Islet precursor cell (in vitro differentiated cells): ENCODE results near the gene DLG4.
"Not testable (repeated sequence)": the region's sequence is repeated elsewhere in the genome, so short reads cannot be mapped to it uniquely, and the experiment has no call there.

Experiments used
- DNase-seq: peaks from one replicate; pipeline ENCODE4 v3.0.0-alpha.2; 2018

The DLG4 gene

DNA sequence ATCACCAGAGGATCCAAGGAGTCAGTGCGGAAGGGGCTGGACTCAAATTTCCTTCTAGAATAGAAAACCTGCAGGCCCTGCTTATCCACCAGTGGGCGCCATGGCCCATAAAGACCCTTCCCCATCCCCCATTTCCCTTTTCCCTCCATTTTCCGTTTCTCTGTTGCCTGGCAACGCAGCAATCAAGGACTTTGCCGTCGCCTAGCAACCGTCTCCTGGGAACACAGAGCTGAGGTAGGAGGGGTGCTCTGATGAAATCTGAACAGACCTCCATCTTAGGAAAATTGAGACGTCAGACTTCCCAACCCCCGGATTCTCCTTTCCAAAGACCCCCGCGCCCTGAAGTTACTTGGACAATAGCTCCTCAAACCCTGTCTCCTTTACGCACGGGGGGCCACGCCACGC, 5.7 kb downstream of the DLG4 start:
- DNase-seq: peak; percentile 97

DNA sequence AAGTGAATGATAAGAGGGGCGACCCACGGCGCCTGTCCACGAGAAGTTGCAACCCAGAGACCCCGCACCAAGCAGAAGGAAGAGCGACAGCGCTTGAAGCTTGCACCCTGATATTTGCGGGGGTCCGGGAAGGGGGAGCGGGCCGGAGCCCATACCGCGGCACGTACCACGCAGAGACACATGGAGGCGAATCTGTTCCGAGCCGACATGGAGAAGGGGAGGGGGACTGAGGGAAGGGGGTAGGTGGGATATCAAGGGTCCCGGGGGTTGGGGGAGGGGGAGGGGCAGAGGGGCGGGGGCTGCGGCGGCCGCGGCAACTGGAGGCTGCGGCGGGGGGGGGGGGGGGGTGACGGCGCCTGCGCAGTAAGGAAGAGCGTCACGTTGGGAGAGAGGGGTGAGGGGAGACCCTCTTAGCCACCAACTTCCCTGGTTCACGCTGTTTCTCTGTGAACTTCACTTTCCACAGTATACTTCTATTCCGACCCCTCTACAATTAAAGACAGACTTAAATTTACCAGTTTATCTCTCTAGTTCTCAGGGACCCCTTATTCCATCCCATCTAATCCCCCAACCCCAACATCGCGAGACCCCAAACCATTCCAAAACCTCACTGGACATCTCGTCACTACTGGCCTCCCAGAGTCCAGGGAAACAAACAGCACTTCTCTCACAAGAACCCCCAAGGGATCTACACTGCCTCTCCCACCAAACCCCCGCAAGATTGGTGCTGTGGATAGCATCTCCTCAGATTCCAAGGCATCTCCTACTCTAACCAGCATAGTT, 8.0 kb downstream of the DLG4 start:
- DNase-seq: no peak

DNA sequence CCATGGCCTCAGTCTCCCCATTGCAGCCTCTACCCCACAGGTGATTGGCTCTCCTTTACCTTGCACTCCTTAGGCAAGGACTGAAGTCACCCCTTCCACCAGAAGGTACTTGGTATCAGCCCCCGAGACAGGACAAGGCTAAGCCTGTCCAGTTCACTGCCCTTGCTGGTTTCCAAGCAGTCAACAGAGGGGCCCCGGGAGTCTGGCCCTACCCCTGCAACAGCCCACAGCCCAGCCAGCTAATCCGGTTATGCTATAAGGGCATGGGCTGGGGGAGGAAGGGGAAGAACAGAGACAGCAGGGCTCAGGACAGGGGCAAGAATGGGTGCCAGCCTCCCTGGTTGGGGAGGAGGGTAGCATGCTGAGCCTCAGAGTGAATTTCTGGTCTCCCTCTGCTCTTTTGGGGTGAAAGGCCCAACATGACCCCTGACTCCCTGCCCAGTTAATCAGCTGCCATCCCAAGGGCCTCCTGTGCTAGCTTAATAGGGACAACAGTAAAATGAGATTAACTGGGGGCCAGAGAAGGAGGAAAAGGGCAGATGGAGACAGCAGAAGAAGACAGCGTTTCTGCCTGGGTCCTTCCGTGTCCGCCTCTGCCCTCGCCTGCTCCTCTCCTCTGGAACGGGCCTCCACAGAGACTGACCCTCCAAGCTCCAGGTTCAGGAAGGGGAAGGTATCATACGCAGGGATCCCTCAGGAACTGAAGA, 10.7 kb downstream of the DLG4 start:
- DNase-seq: no peak

DNA sequence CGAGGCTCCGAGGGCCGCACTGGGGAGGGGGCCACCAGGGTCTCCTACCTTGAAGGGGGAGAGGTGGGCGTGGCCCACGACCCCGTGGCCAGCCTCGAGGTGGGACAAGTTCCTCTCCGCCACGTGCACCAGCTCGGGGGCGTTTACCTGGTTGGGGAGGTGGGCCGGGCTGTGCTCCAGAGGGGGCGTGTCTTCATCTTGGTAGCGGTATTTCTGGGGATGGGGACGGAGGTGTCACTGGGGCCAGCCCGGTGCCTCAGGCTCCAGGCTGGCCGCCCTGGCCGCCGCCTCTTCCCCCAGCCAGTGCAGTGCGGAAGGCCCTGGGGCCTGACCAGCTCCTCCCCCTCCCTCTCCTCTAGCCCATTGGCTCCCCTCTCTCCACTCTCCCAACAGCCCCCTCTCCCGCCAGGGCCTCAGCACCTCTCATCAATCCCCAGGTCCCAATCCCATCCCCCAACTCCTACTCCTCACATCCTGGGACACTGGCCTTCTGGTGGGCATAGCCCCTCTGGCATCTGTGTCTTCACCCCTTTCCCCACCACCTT, 11.5 kb downstream of the DLG4 start:
- no peak for DNase-seq

DNA sequence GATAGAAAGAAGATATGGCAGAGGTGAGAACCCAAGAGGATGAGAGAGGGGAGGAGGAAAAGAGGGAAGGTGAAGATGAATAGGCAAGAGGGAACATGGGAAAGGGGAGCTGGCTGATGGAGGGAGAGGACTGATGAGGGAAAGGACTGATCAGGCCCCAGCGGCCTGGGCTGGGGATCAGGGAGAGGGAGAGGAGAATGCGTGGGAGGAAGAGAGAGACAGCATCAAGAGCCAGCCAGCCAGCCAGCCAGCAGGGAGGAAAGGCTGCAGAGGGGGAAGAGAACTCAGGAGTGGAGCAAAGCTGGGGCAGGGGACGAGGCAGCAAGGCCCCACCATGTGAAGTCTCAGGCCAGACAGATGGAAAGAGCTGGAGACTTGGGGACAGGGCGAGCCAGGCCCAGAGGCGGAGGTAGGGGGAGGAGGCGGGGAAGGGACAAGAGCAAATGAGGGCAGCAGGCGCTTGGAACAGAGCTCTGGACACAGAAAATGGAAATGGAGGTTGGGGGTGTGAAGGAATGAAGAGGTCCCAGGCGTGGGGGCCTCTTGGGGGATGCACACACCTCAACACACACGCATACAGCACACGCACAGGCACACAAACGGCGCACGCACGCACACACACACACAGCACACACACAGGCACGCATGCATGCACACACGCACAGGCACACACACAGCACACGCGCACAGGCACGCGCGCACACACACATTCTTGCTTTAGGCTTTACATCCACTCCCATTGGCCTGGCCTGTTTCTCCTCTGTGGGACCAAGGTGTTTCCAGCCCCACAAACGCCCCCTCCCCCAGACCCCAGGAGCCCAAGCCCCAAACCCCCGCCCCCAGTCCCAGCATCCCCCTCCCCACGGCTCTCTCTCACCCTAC, 12.3 kb downstream of the DLG4 start:
- DNase-seq: no peak

DNA sequence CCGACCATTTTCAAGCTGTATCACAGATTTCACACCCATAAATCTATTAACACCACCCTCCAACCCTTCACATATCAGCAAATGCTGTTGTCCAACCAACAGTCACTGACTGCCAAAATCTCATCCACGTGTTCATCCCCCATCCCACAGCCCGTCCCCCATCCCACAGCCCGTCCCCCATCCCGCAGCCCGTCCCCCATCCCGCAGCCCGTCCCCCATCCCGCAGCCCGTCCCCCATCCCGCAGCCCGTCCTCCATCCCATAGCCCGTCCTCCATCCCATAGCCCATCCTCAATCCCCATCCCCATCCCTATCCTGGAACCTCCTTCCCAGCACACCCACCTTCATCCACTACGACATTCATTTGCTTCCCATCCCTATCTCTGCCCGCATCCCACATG, 14.1 kb downstream of the DLG4 start:
- DNase-seq: no peak

DNA sequence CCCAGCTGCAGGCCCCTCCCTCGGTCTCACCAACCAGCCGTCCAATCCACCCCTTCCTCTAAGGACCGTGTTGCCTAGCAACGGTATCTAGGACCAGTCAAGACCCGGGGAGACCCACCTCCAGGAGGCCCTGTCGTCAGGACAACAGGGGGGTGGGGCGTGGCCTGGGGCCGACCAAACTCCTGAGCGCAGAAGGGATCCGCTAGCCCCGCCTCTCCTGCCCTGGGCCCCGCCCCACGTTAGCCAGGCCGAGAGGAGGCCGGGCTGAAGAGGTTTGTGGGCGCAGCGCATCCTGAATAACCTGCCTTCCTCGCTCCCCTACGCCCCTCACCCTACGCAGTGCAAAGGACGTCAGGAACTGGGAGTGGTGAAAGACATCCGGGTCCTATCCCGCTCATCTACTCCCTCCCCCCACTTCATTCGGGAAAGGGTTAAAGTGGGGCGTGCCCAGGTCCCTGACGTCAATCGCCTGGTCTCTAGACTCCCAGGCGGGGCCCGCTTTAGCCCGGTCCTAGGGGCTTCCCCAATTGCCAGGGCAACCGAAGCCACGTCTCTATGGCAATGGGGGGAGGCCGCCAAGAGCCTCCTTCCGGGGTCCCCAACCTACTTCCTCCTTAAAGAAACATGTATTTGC, 14.7 kb downstream of the DLG4 start:
- DNase-seq: peak; percentile 97

DNA sequence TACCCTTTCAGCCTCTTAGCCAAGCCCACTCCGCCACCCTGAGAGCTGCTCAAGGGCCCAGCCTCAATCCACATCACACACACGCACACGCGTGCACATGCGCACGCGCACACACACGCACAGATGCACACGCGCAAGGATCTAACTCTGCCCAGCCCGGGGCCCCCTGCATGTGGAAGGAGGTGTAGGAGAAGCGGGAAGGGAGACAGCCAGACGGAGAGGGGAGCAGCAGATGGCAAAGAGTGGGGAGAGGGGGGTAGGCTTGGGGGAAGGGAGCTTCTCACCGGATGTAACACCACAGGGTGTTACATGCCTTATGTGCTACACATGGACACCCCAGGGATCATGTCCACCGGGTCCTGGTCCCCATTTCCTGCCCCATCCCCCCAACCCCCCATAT, 15.3 kb downstream of the DLG4 start:
- DNase-seq: no peak

DNA sequence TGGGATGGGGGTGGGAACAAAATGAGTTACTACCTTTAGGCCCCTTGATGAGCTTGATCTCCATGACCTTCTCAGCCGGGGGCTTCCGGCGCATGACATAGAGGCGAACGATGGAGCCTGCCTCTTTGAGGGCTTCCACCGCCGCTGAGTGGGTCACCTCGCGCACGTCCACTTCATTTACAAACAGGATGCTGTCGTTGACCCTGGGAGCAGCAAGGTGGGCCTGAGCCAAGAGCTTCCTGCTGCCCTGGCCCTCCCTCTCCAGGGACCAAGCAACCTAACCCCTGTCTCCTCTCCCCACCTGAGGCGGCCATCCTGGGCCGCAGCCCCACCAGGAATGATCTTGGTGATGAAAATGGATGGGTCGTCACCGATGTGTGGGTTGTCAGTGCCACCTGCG, 16.2 kb downstream of the DLG4 start:
- no peak for DNase-seq

DNA sequence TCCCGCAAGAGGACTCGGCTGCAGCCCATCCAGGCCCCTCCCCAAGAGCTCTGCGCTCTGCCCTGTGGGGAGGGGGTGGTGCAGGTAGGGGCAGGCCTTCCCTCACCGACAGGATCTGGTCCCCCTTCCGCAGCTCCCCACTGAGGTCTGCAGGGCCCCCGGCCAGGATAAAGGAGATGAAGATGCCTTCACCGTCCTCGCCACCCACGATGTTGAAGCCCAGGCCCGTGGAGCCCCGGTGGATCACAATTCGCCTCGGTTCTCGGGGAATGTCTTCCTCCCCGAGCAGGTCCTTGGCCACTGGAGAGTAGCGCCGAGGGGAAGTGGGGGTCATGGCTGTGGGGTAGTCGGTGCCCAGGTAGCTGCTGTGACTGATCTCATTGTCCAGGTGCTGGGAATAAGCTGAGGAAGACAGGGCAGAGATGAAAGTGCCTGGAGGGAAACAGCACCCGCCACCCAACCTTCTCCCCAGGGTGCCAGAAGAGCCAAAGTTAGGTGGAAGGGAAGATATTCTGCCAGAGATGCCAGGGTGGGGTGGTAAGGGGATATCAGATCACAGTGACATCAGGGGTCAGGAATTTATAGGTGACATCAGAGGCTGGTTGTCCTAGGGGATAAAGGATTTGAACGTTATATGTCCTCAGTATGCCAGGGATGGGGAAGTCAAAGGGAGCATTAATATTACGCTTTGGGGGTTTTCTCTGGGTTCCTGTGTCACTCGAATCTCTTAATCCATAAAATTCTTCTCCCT, 22.8 kb downstream of the DLG4 start:
- DNase-seq: no peak

DNA sequence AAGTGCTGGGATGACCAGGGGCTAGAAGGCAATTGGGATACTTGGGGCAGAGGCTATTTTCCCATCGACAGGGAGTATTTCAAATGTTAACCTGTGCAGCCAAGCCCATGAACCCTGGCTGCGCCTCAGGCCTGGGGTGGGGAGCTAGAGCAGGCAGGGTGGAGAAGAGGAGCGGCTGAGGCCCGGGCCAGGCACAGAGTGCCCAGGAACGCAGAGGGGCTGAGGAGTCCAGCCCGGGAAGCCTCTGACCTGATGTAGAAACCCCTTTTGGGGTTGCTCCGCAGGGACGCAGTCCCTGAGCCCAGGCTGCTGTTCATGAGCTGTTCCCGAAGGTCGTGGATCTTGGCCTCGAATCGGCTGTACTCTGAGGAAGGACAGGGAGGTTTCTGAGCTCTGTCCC, 23.7 kb downstream of the DLG4 start:
- no peak for DNase-seq

DNA sequence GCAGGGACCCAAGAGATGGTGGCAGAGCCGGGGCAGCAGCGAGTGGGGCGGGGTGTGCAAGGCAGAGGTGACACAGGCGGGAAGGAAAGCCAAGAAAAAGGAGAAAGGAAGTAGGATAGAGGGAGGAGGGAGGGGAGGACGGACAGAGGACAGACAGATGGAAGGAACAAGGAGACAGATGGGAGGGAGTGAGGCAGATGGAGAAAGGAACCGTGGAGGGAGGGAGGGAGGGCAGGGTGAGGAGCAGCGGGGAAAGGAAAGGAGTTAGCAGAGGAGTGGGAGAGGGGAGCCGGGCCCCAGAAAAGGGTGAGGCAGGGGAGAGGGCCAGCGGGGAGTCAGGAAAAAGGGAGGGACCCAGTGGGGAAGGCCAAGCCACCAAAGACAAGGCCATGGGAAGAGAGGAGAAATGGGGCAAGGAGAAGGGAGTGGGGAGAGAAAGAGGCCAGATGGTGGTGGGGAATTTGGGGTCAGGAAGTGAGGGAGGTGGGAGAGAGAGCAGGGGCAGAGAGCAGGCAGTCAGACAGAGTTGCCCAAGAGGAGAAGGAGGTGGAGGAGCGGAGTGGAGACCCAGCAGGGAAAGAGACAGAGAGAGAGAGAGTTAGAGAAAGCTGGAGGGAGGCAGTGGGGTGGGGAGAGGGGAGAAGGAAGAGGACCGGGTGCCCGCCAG, 27.2 kb downstream of the DLG4 start:
- DNase-seq: no peak

DNA sequence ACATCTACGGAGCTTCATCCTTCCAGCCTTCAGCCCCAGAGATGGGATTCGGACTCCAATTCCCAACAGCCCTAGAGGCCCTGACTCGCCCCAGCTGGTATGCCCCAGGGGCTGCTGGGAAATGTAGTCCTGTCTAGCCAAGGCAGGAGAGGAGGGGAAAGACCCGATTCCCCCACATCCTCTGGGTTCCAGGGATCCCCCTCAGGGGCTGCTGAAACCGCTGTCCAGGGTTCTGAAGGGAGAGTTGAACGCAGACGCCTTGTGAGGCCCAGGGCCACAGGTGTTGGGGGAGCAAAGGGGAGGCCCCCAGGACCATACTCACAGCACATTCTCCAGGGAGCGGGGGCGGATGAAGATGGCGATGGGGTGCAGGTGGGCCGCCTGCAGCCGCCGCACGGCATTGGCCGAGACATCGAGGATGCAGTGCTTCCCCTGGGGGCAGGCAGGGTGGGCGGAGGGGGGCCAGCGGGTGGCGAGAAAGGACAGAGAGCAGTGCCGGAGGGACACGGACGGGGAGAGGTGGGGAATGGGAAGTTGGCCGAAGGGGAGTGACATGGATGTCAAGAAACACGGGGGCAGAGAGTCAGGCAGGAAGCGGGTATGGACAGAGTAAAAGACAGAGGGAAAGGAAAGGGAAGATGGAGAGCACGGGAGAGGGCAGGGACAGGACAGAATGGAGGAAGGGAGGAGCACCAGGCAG, 27.9 kb downstream of the DLG4 start:
- peak; percentile 87 for DNase-seq

DNA sequence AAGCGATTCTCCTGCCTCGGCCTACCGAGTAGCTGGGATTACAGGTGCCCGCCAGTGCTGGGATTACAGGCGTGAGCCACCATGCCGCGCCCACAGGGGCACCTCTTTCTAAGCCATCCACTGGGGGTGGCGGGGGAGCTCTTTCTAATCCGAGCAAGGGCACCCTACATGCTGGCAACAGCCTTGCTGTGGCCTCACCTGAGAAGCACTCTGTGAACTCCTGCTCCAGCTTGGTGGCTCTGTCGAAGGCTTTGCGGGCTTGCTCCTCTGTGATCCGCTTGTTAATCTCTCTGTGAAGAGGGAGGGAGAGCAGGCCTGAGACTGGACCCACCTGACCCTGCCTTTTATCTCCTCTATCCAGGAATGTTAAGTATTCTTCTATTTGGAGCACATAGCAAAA, 28.6 kb downstream of the DLG4 start:
- DNase-seq: no peak

DNA sequence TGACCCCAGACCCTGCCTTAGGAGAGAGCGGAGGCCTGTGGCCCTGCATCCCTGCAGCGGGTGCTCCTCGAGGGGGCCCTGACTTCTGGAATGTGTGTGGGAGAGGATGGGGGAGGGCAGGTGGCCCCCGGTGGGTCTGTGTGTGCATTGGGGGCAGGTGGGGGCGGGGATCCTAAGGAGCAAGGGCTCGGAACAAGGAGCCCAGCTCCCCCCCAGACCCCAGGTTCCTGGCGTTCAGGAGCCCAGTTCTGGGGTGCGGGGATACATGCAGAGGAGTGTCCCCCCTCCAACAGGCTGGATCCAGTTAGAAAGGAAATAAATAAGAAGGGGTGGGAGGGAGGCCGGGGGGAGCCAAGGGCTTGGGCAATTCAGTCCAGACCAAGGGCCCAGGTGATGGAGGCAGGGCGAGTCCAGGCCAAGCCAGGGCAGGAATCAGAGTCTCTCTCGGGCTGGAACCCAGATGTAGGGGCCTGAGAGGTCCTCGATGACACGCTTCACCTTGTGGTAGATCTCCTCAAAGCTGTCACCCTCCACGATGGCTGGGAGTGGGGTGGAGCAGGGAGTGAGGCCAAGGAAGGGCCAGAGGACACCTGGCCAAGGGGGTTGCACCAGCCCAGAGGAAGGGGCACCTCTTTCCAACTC, 29.2 kb downstream of the DLG4 start:
- DNase-seq: no peak

DNA sequence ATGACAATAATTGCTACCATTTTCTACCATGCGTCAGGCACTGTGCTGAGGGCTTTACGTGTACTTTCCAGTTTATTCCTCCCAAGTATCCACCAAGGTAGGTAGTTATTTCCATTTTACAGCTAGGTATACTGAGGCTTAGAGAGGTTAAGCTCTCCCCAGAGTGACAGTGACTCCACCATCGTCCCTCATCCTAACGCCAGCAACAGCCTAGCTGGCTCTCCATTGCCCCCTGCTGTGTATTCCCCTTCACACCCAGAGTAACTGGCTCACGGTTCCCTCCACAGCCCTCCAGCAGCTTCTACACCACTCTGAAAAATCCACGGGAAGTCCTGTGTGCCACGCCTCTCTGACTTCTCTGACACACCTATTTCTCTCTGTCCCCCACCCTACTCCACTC, 33.4 kb downstream of the DLG4 start:
- no peak for DNase-seq

DNA sequence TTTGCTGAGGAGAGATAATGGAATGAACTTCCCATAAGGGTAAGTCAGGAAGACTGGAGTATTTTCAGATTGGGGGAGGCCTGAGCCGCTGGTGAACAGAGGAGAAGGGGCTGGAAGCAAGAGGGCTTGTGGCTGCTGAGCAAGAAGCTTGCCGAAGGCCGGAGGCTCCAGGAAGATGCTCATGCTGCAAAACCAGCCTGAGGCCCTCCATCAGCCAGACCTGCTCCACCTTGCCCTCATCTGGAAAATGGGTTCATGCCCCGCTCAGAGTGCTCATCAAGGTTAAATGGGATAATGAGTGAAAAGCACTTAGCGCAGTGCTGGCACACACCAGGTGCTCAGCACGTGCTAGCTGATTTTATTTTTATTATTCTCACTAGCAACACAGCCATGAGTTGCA, 35.0 kb downstream of the DLG4 start:
- DNase-seq: no peak

DNA sequence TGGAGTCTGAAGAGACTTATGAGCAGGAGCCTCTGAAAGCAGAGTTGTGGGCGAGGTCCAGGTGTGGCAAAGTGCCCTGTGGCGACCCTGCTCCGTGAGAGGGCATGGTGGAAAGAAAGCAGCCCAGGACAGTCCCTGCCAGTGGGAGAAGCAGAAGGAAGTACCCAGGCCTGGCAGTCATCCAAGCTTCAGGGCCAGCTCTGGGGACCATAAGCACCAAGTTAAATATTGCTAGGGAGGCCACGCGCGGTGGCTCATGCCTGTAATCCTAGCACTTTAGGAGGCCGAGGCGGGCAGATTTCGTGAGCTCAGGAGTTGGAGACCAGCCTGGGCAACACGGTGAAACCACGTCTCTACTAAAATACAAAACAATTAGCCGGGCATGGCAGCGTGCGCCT, 35.5 kb downstream of the DLG4 start:
- no peak for DNase-seq

DNA sequence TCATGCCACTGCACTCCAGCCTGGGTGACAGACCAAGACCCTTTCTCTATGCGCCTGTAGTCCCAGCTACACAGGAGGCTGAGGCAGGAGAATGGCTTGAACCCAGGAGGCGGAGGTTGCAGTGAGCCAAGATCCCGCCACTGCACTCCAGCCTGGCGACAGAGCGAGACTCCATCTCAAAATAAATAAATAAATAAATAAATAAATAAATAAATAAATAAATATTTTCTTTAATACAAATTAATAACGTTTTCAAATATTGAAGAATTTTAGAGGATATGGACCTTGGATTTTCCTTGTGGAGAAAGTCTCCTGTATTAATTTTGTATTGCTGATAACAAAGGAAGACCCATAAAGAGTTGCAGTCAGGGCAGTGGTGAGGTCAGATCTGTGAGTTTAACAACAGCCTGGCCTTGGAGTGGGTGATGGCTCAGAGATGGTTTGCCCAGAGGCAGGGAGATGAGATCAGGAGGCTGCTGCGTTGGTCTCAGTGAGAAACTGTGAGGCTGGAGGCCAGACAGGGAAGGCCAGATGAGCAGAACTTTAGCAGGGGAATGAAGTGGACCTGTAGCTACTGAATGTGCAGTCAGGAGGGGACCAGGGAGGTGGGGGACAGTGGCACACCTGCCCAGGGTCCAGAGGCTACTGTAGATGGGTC, 36.1 kb downstream of the DLG4 start:
- DNase-seq: peak; percentile 79

DNA sequence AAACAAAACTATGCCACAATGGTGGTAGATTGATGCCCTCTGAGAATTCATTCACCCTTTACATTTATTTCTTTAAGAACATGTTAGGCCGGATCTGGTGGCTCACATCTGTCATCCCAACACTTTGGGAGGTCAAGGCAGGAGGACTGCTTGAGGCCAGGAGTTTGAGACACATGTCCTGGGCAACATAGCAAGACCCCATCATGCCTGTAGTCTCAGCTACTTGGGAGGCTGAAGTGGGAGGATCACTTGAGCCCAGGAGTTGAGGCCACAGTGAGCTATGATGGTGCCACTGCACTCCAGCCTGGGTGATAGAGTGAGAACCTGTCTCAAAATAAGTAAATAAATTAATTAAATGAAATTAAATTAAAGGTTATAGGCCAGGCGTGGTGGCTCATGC, 37.5 kb downstream of the DLG4 start:
- DNase-seq: not testable (repeated sequence)
